Measurements from ENCODE around the gene THBS3. TPM values are rescaled to one million over a fixed set of nuclear protein-coding genes. Genes with fewer than 3 reads are reported as not detected.
"Not testable (repeated sequence)": the region's sequence is repeated elsewhere in the genome, so short reads cannot be mapped to it uniquely, and the experiment has no call there.

Gene THBS3
- total RNA-seq, 1 experiment from 2014 or later: 35.9 TPM

- H3K27ac ChIP-seq (ENCODE audit: low read length): peak overlapping the region; percentile 79
- no peaks in the 10 kb centered on the region for H3K9me3 ChIP-seq (ENCODE audit: control insufficient read depth, insufficient read depth, low read depth, low read length)
- BruUV-seq (replicated peaks): TSS peak; percentile 86
- DNase-seq (ENCODE audit: low read depth, low spot score) (no peak), ATAC-seq (0 out of 2 replicates have a peak, but pooled peaks have one; percentile 1)
- TF ChIP-seq TCF7L2 (IDR thresholded peaks at IDR 0.05; ENCODE audit: low read depth, low read length): no peak
- TF ChIP-seq POLR2AphosphoS5 (IDR thresholded peaks at IDR 0.05; ENCODE audit: low read depth, low read length): no peak
- TF ChIP-seq REST (IDR thresholded peaks at IDR 0.05; ENCODE audit: insufficient read depth in 1 of 2, low read depth in 2 of 2, low read length in 1 of 2): no peak
- no peak for TF ChIP-seq SIN3A (IDR thresholded peaks at IDR 0.05; ENCODE audit: borderline replicate concordance, insufficient read depth, low read depth, low read length)
- TF ChIP-seq, protein P1, sequence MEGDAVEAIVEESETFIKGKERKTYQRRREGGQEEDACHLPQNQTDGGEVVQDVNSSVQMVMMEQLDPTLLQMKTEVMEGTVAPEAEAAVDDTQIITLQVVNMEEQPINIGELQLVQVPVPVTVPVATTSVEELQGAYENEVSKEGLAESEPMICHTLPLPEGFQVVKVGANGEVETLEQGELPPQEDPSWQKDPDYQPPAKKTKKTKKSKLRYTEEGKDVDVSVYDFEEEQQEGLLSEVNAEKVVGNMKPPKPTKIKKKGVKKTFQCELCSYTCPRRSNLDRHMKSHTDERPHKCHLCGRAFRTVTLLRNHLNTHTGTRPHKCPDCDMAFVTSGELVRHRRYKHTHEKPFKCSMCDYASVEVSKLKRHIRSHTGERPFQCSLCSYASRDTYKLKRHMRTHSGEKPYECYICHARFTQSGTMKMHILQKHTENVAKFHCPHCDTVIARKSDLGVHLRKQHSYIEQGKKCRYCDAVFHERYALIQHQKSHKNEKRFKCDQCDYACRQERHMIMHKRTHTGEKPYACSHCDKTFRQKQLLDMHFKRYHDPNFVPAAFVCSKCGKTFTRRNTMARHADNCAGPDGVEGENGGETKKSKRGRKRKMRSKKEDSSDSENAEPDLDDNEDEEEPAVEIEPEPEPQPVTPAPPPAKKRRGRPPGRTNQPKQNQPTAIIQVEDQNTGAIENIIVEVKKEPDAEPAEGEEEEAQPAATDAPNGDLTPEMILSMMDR (IDR thresholded peaks at IDR 0.05): no peak
- no peaks in the 10 kb centered on the region for H3K27me3 ChIP-seq (ENCODE audit: control insufficient read depth, insufficient read depth, low read length)
- intact Hi-C loops (cut with micrococcal nuclease; ENCODE audit: unreplicated experiment): no loop called here
- in situ Hi-C loops (cut with HindIII; ENCODE audit: low pct_unique_long_range_greater_than_20kb, low sequenced_read_pairs): no loop called here
- peaks cover 3% of the 10 kb centered on the region; the same call in 1 of the 2 replicates for H3K36me3 ChIP-seq (ENCODE audit: control insufficient read depth, insufficient read depth, low read length)
- CTCF ChIA-PET: interaction anchor here (1.4 kb wide), 1 partner anchor 22 kb away, joined by 4 read pairs; the partner anchor contains the start of gene KRTCAP2
- peak overlapping the region; percentile 64 to 96 for H3K4me3 ChIP-seq (ENCODE audit: low read depth in 2 of 2, low read length in 2 of 2)
- POLR2A ChIA-PET: interaction anchor here (1.0 to 2.6 kb wide), 3 partner anchors 10 to 22 kb away, joined by 4 to 18 read pairs (median 11); partner anchors contain the start of genes KRTCAP2, MTX1, THBS3 and TRIM46
- peaks cover 24% of the 10 kb centered on the region for H3K4me1 ChIP-seq (ENCODE audit: control insufficient read depth, insufficient read depth, low read length)
Observed at GRCh38 chr1:155195201-155196102, 12.2 kb downstream of the THBS3 start.

DNA sequence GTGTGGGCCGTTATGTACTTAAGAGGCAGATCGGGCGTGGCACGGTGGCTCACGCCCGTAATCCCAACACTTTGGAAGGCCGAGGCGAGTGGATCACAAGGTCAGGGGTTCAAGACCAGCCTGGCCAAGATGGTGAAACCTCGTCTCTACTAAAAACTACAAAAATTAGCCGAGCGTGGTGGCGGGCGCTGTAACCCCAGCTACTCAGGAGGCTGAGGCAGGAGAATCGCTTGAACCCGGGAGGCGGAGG, 13.8 kb downstream of the THBS3 start:
- ChIA-PET CTCF (interaction anchor here (0.7 to 3.0 kb wide), 7 partner anchors 15 to 66 kb away, joined by 3 to 17 read pairs (median 4); partner anchors contain the start of genes KRTCAP2 and MTX1), POLR2A (interaction anchor here (0.6 to 2.6 kb wide), 6 partner anchors 14 to 103 kb away, joined by 3 to 18 read pairs (median 7); partner anchors contain the start of genes KRTCAP2, MTX1, THBS3 and TRIM46)
- ATAC-seq; BruUV-seq (replicated peaks); H3K9me3 ChIP-seq (ENCODE audit: control insufficient read depth, insufficient read depth, low read depth, low read length); H3K36me3 ChIP-seq (ENCODE audit: control insufficient read depth, insufficient read depth, low read length); in situ Hi-C loops (cut with HindIII; ENCODE audit: low pct_unique_long_range_greater_than_20kb, low sequenced_read_pairs); H3K27me3 ChIP-seq (ENCODE audit: control insufficient read depth, insufficient read depth, low read length); DNase-seq (ENCODE audit: low read depth, low spot score); intact Hi-C loops (cut with micrococcal nuclease; ENCODE audit: unreplicated experiment): not testable (repeated sequence)
- peak overlapping the region; percentile 64 to 96 for H3K4me3 ChIP-seq (ENCODE audit: low read depth in 2 of 2, low read length in 2 of 2)
- peak overlapping the region; percentile 97 for H3K27ac ChIP-seq (ENCODE audit: low read length)
- peaks cover 24% of the 10 kb centered on the region for H3K4me1 ChIP-seq (ENCODE audit: control insufficient read depth, insufficient read depth, low read length)
